22Rv1 (cell line): ENCODE data around the gene INTS1.

Experiments
- H3K27ac ChIP-seq: fragments of 450-650 bp; 2 replicates; pipeline ENCODE4 v1.5.1; 2017
- CTCF ChIP-seq: fragments of 450-650 bp; IDR thresholded peaks from 2 replicates; pipeline ENCODE4 v1.5.1; 2017; ENCODE audit warnings: mild to moderate bottlenecking
- ZFX ChIP-seq: fragments of 450-650 bp; IDR thresholded peaks from 2 replicates; pipeline ENCODE4 v1.6.1; 2017; ENCODE audit warnings: antibody characterized with exemption, borderline replicate concordance

INTS1 gene

GRCh38 chr7:1470901-1471300 lies 33.3 kb downstream of the INTS1 start:
- TF ChIP-seq CTCF (no peak), ZFX (no peak)
- H3K27ac ChIP-seq, result no peak overlapping the region

GRCh38 chr7:1468643-1469298 lies 35.4 kb downstream of the INTS1 start:
- no peak overlapping the region for H3K27ac ChIP-seq
- TF ChIP-seq ZFX, result no peak
- TF ChIP-seq CTCF, result no peak

- no peak overlapping the region; the same call in 1 of the 2 replicates for H3K27ac ChIP-seq
- TF ChIP-seq CTCF (no peak), ZFX (no peak)
Measured at GRCh38 chr7:1468203-1468602, 36.0 kb downstream of the INTS1 start.

- no peak overlapping the region for H3K27ac ChIP-seq
- no peak for TF ChIP-seq ZFX
- no peak for TF ChIP-seq CTCF
Measured at GRCh38 chr7:1466524-1467271, 37.5 kb downstream of the INTS1 start.

- H3K27ac ChIP-seq, result no peak overlapping the region
- TF ChIP-seq ZFX, result no peak
- TF ChIP-seq CTCF, result no peak
Measured at GRCh38 chr7:1464694-1465093, 39.5 kb downstream of the INTS1 start.

GRCh38 chr7:1463676-1464223 lies 40.4 kb downstream of the INTS1 start:
- TF ChIP-seq CTCF (no peak), ZFX (no peak)
- no peak overlapping the region for H3K27ac ChIP-seq
